NB4 (cell line): ENCODE measurements around the gene ATAD1.
"Not testable (repeated sequence)": the region's sequence is repeated elsewhere in the genome, so short reads cannot be mapped to it uniquely, and the experiment has no call there.

Experiments
- POLR2A ChIP-seq: IDR thresholded peaks from 2 replicates; pipeline ENCODE4 v1.6.1; 2011; ENCODE audit warnings: mild to moderate bottlenecking; ENCODE audit not compliant: insufficient read length; ENCODE audit errors: extremely low read depth
- TF ChIP-seq, protein P1 (sequence below): IDR thresholded peaks from one replicate; pipeline ENCODE4 v1.5.1; 2012; ENCODE audit warnings: low read depth, low read length
- TF ChIP-seq, protein P2 (sequence below): IDR thresholded peaks from 2 replicates; pipeline ENCODE4 v1.6.1; 2011; ENCODE audit warnings: low read depth, low read length

DNA sequence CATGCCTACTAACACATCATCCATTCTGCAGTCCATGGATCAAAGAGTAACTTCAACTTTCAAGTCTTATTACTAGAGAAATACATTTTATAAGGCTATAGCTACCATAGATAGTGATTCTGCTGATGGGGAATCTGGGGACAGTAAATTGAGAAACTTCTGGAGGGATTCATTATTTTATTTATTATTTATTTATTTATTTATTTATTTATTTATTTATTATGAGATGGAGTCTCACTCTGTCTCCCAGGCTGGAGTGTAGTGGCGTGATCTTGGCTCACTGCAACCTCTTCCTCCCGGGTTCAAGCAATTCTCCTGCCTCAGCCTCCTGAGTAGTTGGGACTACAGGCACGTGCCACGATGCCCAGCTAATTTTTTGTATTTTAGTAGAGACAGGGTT is 11.0 kb upstream of the ATAD1 start:
- not testable (repeated sequence) for TF ChIP-seq POLR2A
- TF ChIP-seq, protein P1, sequence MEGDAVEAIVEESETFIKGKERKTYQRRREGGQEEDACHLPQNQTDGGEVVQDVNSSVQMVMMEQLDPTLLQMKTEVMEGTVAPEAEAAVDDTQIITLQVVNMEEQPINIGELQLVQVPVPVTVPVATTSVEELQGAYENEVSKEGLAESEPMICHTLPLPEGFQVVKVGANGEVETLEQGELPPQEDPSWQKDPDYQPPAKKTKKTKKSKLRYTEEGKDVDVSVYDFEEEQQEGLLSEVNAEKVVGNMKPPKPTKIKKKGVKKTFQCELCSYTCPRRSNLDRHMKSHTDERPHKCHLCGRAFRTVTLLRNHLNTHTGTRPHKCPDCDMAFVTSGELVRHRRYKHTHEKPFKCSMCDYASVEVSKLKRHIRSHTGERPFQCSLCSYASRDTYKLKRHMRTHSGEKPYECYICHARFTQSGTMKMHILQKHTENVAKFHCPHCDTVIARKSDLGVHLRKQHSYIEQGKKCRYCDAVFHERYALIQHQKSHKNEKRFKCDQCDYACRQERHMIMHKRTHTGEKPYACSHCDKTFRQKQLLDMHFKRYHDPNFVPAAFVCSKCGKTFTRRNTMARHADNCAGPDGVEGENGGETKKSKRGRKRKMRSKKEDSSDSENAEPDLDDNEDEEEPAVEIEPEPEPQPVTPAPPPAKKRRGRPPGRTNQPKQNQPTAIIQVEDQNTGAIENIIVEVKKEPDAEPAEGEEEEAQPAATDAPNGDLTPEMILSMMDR = not testable (repeated sequence)
- TF ChIP-seq, protein P2, sequence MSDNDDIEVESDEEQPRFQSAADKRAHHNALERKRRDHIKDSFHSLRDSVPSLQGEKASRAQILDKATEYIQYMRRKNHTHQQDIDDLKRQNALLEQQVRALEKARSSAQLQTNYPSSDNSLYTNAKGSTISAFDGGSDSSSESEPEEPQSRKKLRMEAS = not testable (repeated sequence)
